HCEC 1CT (cell line): Measurements from ENCODE around the gene ANKRD11.

ENCODE experiments used
- DNase-seq: peaks from one replicate; pipeline ENCODE4 v3.0.0-alpha.2; 2017

ANKRD11 gene

GRCh38 chr16:89292443-89293078 is 197.8 kb downstream of the ANKRD11 start:
- DNase-seq: no peak

GRCh38 chr16:89291776-89292175 is 198.6 kb downstream of the ANKRD11 start:
- no peak for DNase-seq

GRCh38 chr16:89291363-89291762 is 199.0 kb downstream of the ANKRD11 start:
- DNase-seq: no peak

- no peak for DNase-seq
These were observed 199.5 kb downstream of the ANKRD11 start for GRCh38 chr16:89290887-89291286.

GRCh38 chr16:89290472-89290871 is 199.9 kb downstream of the ANKRD11 start:
- DNase-seq: no peak

GRCh38 chr16:89289428-89290395 is 200.6 kb downstream of the ANKRD11 start:
- DNase-seq: peak; percentile 52

- DNase-seq: no peak
These were observed 201.4 kb downstream of the ANKRD11 start for GRCh38 chr16:89288966-89289365.

- DNase-seq: no peak
These were observed 201.8 kb downstream of the ANKRD11 start for GRCh38 chr16:89288577-89288844.

GRCh38 chr16:89287777-89288576 is 202.4 kb downstream of the ANKRD11 start:
- no peak for DNase-seq

GRCh38 chr16:89286096-89286495 is 204.3 kb downstream of the ANKRD11 start:
- no peak for DNase-seq

- DNase-seq: no peak
These were observed 205.0 kb downstream of the ANKRD11 start for GRCh38 chr16:89285381-89285780.

GRCh38 chr16:89283449-89283848 is 206.9 kb downstream of the ANKRD11 start:
- no peak for DNase-seq

GRCh38 chr16:89282523-89282922 is 207.8 kb downstream of the ANKRD11 start:
- no peak for DNase-seq

- DNase-seq: no peak
These were observed 208.5 kb downstream of the ANKRD11 start for GRCh38 chr16:89281829-89282228.

- DNase-seq: no peak
These were observed 209.2 kb downstream of the ANKRD11 start for GRCh38 chr16:89281189-89281577.

- no peak for DNase-seq
These were observed 209.7 kb downstream of the ANKRD11 start for GRCh38 chr16:89280546-89281188.

- no peak for DNase-seq
These were observed 210.5 kb downstream of the ANKRD11 start for GRCh38 chr16:89279666-89280481.

GRCh38 chr16:89278441-89279240 is 211.7 kb downstream of the ANKRD11 start:
- no peak for DNase-seq

GRCh38 chr16:89277641-89278341 is 212.6 kb downstream of the ANKRD11 start:
- DNase-seq: no peak

- DNase-seq: no peak
These were observed 213.3 kb downstream of the ANKRD11 start for GRCh38 chr16:89277049-89277448.
